GM18505 (cell line): ENCODE results near the gene PXMP4.
"Not testable (repeated sequence)": the region's sequence is repeated elsewhere in the genome, so short reads cannot be mapped to it uniquely, and the experiment has no call there.

Experiments used
- ATAC-seq: cut with Tn5 transposase; IDR thresholded peaks from one replicate; pipeline ENCODE4 v1.9.1; 2021; ENCODE audit not compliant: unreplicated experiment
- POLR2A ChIP-seq: IDR thresholded peaks from 4 replicates; pipeline ENCODE4 v1.6.1; 2011; ENCODE audit warnings: borderline replicate concordance; ENCODE audit not compliant: insufficient read depth, insufficient read length; ENCODE audit errors: extremely low read depth

PXMP4 gene, protein sequence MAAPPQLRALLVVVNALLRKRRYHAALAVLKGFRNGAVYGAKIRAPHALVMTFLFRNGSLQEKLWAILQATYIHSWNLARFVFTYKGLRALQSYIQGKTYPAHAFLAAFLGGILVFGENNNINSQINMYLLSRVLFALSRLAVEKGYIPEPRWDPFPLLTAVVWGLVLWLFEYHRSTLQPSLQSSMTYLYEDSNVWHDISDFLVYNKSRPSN

DNA sequence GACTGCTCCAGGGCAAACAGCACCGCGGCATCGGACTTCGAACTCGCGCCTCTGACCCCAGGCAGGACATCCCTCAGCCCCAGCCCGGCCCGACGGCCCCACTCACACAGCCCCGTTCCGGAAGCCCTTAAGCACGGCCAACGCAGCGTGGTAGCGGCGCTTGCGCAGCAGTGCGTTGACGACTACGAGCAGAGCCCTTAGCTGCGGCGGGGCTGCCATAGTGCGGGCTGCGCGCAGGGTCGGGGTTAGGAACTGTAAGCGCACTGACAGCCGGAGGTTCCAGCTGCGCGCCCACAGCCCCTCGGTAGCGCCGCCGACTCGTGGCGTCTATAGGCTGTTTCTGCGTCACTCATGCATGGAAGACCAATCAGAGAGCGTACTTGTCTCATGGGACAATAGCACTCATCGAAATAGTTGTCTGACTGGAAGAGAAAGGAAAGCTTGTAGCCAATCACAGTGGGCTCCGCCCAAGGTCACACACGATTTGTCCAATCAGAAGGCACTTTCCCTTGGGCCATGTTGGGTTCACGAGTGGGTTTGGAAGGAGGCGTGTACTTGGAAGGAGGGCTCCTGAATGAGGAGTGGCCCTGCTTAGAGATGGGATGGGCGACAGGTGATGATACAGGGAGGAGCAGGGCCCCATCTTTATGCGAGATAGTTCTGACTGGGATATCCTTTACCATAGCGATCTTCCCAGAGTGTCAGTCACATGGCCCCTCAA lies at the start of gene PXMP4:
PXMP4 (minus strand) TSS at position 322 of the 721 bp plus-strand sequence; CDS start at position 219, 103 bp downstream.
- peak; percentile 65 for TF ChIP-seq POLR2A

DNA sequence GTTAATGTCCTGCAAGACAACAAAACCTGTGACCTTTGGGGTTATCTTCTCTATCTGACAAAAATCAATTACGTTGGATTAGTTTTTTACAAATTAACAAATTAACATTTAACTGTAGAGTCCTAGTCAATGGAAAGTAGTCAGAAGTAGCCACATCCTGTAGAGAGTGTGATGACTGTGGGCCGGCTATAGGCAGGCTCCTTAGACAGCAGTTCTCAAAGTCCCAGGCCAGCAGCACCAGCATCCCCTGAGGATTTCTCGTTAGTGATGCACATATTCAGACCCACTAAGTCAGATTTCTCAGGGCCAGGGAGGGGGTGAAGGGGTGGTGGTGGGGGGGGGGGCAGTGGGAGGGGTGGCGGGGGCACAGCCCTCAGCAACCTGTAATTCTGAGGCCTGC lies 48.9 kb upstream of the PXMP4 start:
- ATAC-seq, result no peak
- TF ChIP-seq POLR2A, result no peak

More for the DNA sequence above, at the start of gene PXMP4:
- peak; percentile 91 for ATAC-seq

DNA sequence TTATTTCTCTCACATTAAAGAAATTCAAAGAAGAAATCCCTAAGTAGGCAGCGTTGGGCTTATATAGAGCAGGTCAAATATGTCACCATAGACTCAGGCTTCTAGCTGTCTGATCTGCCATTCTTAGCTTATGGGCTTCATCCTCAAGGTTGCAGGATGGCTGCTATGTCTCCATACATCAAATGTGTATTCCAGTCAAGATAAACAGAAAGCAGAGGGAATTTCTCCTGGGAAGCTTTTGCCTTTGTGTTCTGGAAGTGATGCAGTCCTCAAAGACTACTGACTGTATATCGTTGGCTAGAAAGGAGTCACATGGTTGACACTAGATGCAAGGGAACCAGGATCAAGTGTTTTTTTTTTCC lies 47.6 kb upstream of the PXMP4 start:
- no peak for TF ChIP-seq POLR2A
- ATAC-seq, result no peak

DNA sequence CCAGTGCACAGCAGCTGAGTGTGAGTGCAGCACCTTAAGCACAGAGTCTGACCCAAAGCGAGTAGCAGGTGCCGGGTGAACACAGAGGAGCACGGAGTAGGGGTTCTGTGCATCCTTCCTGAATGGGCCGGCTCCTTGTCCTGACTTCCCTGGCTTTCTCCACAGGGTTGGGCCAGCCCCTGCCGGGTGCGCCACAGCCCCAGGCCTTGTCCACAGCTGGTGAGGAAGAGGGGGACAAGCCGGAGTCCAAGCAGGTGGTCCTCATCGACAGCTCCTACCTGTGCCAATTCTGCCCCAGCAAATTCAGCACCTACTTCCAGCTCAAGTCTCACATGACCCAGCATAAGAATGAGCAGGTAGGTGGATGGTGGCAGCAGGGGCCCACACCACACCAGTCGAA lies 46.6 kb upstream of the PXMP4 start:
- no peak for TF ChIP-seq POLR2A
- ATAC-seq, result no peak

DNA sequence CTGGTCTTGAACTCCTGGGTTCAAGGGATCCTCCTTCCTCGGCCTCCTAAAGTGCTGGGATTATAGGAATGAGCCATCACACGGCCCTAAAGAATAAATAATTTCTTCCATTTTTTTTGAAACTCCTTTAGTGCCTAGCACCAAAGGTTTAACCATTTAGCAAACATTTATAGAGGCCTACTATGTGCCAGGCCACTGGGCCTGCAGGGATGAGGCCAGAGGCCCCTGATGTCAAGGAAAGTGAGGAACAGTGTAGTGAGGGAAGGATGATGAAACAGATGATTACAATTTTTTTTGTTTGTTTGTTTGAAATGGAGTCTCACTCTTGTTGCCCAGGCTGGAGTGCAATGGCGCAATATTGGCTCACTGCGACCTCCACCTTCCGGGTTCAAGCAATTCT lies 45.5 kb upstream of the PXMP4 start:
- TF ChIP-seq POLR2A, result no peak
- no peak for ATAC-seq

DNA sequence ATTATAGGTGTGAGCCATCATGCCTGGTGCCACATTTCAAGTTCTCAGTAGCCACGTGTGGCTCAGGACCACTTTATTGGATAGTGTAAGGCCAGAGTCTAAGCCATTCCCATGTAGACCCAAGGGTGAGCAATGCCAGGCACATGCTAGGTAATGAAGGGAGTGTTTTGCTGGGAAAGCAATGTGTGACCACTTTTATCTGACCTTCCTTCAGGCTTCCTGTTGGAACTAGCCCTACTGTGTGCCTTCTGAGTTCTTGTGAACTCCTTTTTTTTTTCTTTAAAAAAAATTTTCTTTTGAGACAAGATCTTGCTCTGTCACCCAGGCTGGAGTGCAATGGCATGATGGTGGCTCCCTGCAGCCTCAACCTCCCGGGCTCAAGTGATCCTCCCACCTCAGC lies 45.0 kb upstream of the PXMP4 start:
- ATAC-seq, result no peak

DNA sequence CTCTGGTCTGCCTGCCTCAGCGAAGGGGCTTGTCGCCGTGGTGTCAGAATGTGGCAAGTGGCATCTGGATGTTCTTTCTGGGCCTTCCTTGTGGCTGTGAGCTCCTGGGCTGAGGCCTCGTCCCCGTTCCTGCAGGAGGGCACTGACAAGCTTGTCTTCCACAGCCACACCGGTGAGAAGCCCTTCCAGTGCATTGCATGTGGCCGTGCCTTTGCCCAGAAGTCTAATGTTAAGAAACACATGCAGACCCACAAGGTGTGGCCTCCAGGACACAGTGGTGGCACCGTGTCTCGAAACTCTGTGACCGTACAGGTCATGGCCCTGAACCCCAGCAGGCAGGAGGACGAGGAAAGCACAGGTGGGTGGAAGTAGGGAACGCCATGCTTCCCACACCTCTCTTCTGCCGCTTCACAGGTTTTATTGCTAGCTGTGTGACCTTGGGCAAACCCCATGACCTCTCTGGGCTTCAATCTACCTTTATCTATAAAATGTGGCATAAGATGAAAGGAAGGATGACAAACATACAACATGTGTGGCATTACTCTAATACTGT lies 41.7 kb upstream of the PXMP4 start:
- TF ChIP-seq POLR2A, result no peak
- ATAC-seq, result no peak

More for the DNA sequence above, 45.0 kb upstream of the PXMP4 start:
- no peak for TF ChIP-seq POLR2A

DNA sequence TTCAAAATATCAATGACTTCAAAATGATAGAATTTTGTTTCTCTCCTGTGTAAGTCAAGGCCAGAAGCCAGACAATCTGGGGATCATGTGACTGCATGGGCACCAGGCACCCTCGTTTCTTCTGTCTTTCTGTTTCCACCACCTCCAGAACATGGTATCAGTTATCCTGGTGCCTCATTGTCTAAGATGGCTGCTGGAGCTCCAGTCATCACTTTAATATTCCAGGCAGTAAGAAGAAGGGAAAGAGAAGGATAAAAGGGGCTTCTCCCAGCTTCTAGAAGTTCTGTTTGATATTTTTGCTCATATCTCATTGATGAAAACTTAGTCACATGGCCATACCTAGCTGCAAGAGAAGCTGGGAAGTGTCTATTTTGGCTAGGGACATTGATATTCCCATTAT lies 37.3 kb upstream of the PXMP4 start:
- TF ChIP-seq POLR2A, result no peak

DNA sequence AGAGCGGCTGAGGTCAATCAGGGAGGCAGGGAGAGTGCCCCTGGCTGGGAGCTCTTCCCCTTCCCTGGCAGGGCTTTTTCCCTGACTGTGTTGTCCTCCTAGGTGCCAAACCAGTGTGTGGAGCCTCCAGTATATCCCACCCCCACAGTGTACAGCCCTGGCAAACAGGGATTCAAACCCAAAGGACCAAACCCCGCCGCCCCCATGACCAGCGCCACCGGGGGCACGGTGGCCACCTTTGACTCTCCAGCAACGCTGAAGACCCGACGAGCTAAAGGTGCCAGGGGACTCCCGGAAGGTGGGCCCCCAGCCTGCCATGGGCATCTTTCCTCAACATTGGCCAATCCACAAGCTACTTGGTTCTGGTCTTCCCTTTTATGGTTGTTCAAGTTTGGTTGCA lies 36.9 kb upstream of the PXMP4 start:
- TF ChIP-seq POLR2A, result no peak
- ATAC-seq, result no peak

More for the DNA sequence above, 37.3 kb upstream of the PXMP4 start:
- ATAC-seq, result no peak

DNA sequence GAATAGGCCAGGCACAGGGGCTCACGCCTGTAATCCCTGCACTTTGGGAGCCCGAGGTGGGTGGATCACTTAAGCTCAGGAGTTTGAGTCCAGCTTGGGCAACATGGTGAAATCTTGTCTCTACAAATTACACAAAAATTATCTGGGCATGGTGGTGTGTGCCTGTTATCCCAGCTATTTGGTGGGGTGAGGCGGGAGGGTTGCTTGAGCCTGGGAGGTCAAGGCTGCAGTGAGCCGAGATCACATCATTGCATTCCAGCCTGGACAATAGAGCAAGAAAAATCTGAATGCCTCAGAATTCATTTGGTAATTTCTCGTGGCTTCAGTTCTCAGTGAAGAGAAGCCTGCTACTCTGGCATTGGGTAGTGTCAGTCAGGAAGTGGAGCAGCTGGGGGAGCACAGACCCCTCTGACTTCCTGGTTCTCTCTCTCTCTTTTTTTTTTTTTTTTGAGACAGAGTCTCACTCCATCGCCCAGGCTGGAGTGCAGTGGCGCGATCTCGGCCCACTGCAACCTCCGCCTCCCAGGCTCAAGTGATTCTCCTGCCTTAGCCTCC lies 35.9 kb upstream of the PXMP4 start:
- ATAC-seq, result not testable (repeated sequence)

DNA sequence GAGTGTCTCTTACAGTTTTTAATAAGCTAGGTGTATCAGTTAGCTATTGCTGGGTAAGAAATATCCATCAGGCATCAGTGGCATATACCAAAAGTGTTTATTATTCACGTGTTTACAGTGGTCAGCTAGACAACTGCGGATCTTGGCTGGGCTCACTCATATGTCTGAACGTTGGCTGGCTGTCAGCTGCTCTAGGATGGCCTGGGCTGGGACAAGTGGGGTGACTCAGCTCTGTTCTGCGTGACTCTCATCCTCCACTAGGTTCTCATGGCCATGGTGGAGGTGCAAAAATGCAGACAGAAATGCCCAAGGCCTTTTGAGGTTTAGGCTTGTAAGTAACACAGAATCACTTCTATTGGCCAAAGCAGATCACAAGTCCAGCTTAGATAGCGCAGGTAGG lies 33.7 kb upstream of the PXMP4 start:
- no peak for ATAC-seq
- TF ChIP-seq POLR2A, result no peak

DNA sequence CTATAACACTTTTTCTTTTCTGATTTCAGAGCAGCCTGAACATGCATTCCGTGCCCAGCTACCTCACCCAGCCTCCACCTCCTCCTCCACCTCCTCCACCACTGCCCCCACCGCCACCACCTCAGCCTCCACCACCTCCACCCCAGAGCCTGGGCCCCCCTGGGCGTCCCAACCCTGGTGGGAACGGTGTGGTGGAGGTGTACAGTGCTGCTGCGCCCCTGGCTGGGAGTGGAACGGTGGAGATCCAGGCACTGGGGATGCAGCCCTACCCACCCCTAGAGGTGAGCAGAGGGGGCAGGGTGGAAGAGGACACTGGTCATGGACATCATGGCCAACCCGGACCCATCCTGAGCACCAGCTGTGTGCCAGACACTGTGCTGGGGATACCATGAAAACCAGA lies 33.0 kb upstream of the PXMP4 start:
- no peak for ATAC-seq
- TF ChIP-seq POLR2A, result no peak

DNA sequence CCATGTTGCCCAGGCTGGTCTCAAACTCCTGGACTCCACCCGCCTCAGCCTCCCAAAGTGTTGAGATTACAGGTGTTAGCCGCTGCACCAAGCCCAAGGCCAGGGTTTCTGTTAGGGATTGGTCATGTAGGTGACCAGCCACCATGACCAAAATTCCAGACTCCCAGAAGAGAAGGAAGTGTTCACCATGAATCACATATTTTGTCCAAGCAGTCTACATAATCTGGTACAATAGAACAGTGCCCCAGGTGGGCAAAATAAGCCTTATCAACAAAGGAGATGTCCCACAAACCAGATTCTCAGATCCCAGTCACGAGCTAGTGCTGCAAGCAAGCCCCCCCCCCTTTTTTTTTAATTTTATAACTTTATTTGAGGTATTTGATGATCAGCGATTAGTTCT lies 31.7 kb upstream of the PXMP4 start:
- TF ChIP-seq POLR2A, result no peak
- ATAC-seq, result no peak
